Stimulated activated naive CD8-positive, alpha-beta T cell treated with anti-CD3 and anti-CD28 coated beads, Interleukin-15, Interleukin-2, amounts not matched to agents 100 U/mL and 50 U/mL, for 24 hours (primary cell): ENCODE data around the gene CDK14.

Experiments
- ATAC-seq: fragments of 150-1000 bp; cut with Tn5 transposase; one replicate; pipeline ENCODE4 v1.10.0; 2021
- DNase-seq: peaks from one replicate; pipeline ENCODE4 v3.0.0; 2021

Gene CDK14

DNA sequence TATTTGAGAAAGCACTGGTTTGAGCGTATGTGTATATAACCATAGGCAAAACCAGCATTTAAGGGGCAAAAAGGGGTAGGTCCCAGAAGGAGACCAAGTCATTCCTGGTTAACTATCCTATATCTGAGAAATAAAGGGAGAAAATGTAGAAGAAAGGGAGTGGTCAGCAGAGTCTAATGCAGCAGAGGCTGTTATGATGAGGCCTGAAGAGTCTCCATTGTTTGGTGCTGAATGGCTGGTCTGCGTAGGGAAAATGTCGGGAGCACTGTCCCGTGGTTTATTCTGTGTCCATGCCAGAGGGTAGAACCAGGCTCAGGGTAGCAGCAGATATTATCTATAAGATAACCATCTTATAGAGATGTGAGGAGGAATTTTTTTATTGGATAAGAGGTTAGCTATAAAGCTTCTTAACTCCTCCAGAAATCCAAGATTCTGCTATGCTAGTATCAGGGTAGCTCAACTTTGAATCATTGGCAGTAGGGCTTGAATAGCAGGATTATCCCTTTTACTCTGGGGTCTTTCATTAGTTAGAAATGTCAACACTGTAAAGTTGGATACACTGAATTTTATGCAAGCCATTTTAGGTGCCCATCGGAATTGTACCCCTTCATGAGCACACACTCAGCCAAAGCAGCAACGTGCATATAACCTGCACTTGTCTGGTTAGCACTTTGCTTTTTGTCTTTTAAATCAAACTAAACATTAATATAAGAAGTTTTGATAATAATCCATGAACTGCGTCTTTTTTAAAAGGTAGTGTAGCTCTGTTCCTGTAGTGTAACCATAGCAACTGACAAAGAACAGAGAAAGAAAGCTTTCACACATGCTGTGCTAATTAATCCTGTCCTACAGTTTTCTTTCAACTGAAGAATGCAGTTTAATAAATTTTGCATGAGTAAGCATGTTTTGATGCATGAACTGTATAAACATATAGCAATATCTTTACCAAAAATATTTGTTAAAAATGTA lies 356.1 kb downstream of the CDK14 start:
- ATAC-seq (no peak), DNase-seq (no peak)

DNA sequence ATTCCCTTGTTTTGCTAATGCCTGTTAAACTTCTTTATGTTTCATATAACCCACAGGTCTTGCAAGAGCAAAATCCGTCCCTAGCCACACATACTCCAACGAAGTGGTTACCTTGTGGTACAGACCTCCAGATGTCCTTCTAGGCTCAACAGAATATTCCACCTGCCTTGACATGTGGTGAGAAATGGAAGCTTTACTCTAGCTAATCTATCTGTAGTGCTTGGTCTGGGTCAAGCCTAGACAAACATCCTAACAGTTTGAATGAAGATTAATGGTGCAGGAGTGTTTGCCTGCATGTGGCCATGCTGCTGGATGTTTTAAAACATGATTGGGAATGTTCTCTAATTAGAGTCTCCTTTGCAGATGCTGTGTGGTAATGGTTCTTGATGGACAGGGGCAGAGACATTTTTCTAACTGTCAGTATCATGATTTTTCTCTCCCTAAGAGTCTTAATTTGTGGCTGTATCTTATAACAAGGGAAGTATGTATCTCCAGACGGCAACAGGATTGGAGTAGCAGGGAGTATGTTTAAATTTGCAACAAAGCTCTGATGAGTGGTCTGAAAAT lies 359.6 kb downstream of the CDK14 start:
- ATAC-seq, result no peak
- DNase-seq, result no peak

DNA sequence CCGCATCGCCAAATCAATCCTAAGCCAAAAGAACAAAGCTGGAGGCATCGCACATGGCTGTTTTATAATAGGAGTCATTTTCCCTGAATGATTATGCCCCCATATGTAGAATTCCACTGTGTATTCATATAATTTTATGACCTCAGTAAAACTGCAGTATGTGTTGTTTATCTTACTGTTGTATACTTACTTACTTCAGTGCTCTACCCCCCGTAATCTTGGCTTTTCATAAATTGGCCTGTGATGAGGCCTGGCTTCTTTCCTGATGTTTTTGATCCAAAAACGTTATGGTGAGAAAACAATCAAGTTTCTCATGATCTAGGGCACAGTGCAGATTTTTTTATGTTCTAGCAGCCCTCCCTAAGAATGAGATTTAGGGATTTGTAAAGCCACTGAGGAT lies 361.8 kb downstream of the CDK14 start:
- no peak for ATAC-seq
- no peak for DNase-seq

DNA sequence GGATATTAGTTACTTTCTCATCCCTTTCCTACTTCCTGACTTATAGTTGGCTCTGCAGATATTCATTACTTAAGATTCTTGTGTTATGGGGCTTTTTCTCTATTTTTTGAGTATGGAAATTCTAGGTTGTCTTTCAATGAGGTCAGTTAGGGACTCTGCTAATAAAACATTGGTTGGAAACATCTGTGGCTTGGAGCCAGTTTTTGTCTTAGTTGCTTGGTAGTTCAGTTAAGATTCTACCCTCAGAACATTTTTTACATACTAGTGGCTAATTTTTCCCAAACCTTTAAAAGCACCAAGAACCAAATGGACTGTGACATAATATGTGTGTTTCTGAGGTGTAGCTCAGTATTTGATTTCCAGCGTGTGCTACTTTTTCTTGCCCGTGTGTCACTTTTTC lies 362.5 kb downstream of the CDK14 start:
- DNase-seq, result no peak

DNA sequence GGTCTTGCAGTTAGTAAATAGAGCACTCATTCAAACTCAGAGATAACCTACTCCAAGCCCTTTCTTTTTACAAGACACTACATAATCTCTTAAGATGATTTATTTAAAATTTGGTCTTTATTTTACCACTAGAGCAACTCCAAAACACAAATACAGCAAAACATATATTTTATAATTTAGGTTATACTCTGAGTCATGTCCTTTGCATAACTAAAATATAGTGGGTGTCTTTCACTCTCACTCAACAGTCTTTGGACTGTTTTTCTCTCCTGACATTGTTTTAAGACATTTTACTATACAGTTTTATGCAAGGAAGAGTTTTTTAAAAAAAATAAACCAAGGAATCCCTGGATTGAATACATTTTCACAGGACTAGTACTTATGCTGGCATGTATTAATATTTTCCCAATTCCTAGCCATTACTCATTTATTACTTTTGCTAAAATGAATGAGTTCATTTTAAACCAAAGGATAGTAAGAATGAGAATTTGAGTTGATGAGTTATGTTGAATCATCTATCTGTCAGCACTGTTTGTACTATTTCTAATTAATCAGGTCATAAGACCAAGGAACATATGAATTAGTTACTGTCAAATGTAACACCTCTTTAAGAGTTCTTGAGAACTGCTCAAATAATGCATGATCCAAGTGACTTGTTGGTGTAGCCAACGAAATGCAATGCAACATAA lies 365.1 kb downstream of the CDK14 start:
- ATAC-seq (no peak), DNase-seq (no peak)

More for the DNA sequence above, 362.5 kb downstream of the CDK14 start:
- ATAC-seq, result no peak

DNA sequence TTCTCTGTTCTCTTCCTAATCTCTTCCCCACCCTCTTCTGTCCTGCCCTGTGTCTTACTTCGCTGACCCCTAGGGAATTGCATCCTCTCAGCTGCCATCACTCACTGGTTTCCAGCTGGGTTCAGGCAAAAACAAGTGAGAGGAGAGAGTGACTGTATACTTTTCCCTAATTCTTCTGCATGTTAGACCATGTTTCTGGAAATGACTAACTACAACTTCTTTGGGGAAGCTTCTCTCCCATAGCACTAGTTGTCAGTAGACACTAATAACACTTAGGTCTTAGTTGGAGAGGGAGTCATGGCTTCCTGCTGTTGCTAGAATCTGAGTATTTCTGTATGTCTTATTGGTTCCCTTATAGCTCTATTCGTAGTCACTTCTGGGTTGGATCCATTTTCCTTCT lies 369.1 kb downstream of the CDK14 start:
- ATAC-seq (no peak), DNase-seq (no peak)

DNA sequence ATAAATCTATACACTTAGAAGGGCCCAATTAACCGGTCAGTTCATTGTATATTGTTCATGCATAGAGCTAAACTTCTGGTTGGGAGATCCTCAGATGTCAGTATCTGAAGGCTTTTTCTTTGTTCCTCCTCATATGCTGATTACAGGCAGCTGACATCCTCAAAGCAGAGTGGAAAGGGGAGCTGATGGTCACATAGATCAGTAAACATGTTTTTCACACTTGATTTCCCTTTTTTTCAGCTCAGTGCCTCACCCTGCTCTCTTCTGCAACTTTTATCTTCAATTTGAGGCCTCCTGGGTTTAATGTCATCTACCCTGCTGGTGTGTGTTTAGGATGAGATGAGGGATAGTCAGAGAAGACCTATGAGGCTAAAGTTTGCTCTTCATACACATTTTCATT lies 370.2 kb downstream of the CDK14 start:
- ATAC-seq (no peak), DNase-seq (no peak)

DNA sequence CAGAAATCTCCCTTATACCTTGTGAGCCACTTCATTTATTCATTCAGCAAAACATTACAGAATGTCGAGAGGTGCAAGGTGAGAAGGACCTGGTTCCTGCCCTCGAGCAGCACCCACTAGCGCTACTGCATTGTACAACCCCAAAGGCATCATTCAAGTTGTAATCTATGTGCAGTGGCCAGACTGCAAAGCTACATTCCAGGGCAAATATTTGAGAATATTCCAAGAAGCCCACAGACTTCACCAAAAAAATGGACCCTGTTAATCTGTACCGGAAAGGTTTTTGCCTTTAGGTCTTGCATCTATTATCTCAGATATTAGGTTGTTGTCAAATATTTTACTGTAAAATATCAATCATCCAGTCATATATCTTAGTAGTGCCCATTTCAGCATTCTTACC lies 372.8 kb downstream of the CDK14 start:
- DNase-seq, result no peak
- no peak for ATAC-seq

DNA sequence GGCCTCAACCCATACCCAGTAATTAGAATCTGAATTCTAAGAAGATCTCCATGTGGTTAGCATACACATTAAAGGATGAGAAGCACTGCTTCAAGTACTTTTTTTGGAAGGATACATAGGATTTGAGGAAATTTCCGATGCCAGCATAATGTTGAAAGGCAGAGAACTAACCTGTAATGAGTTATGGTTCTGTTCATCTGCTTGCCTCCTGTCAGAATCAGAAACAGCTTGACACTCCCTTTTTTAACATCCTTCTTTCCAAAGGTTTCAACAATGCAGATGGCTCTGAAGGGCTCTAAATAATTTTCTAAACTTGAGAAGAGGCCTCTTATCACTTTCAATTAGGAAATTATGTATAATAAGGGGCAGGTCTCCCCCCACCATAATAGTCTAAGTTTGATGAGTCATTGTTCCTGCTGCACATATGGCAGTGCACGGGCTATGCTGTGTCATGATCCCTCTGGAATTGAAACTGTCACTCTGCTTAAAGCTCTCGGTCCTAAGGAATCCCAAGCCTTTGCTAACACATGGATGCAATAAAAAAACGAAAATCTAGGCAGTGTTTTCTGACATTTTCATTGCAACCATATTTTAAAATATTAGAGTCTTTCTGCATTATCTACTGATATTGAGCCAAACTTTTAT lies 376.9 kb downstream of the CDK14 start:
- no peak for DNase-seq
- ATAC-seq, result no peak

DNA sequence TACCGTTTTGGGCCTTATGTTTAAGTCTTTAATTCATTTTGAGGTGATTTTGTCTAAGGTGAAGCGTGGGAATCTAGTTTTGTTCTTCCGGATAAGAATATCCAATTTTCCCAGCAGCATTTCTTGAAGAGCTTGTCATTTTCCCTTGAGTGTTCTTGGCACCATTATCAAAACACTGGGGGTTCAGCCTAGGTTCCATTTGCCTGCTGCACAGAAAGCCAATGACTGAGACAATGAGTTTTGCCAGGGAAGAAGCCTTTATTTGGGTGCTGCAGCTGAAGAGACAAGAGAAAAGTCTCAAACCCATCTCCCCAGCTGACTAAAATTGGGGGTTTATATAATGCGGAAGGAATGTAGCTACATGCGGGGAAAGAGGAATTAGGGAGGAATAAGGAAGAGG lies 380.9 kb downstream of the CDK14 start:
- DNase-seq, result no peak
- ATAC-seq, result no peak

DNA sequence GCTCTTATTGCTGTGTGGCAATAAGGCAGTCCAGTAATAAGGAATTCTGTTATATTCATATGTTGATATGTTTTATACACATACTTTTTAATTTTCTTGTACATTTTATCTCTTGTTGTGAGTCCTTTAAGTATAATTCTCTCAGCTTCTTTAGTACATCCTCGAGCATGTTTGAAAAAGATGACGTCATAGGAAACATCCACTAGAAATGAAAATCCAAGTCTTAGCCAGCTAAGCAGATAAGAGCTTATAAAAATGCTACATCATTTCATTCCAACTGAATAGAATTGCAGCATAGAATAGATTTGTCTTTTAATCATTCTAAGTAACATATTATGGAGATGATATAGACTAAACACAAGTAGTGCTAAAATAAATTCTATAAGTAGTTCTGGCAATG lies 384.4 kb downstream of the CDK14 start:
- no peak for DNase-seq
- no peak for ATAC-seq

DNA sequence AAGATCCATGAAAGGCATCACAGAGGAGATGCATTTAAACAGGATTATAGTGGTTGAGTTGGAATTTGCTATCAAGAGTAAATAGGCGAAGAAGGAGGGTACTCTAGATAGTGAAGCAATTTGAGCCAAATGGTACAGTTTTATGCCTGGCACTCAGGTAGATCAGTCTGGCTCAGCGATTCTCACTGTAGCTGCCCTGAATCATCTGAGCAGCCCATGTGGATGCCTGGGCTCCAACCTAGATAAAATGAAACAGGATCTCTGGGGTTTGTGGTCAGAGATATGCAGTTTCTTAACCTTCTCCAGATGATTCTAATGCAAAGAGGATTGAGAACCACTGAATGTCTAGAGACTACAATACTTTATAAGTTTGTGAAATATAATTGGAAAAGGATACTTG lies 386.1 kb downstream of the CDK14 start:
- no peak for ATAC-seq

DNA sequence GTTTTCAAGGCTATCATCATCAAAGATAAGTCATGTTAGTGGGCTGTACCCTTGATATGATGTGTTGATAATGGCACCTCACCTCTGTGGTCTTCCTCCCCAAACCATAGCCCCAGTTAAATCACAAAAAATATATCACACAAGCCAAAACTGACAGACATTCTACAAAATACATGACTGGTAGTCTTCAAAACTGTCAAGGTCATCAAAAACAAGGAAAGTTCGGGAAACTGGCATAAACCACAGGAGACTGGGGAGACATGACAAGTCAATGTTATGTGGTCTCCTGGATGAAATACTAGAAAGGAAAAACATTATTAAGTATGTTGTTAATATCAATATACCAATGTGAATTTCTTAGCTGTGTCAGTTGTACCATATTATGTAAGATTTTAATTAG lies 388.6 kb downstream of the CDK14 start:
- DNase-seq (no peak), ATAC-seq (no peak)

More for the DNA sequence above, 386.1 kb downstream of the CDK14 start:
- no peak for DNase-seq

DNA sequence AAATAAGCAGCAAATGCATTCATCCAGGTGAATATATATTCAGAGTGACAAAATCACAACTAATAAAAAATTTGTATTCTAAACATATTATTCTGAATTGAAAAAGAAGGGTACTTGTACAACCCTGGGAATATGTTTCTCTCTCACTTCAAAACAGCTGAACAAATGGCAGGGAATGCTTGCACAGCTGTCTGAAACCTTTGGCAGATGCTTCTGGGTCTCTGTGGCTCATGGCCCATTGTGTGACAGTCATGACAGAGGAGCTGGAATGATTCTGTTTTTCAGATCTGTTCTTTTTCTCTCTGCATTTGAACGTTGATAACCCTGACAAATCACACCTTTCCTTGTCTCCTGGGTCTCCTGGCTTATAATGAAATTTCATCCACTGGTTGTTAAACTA lies 392.4 kb downstream of the CDK14 start:
- DNase-seq (no peak), ATAC-seq (no peak)

DNA sequence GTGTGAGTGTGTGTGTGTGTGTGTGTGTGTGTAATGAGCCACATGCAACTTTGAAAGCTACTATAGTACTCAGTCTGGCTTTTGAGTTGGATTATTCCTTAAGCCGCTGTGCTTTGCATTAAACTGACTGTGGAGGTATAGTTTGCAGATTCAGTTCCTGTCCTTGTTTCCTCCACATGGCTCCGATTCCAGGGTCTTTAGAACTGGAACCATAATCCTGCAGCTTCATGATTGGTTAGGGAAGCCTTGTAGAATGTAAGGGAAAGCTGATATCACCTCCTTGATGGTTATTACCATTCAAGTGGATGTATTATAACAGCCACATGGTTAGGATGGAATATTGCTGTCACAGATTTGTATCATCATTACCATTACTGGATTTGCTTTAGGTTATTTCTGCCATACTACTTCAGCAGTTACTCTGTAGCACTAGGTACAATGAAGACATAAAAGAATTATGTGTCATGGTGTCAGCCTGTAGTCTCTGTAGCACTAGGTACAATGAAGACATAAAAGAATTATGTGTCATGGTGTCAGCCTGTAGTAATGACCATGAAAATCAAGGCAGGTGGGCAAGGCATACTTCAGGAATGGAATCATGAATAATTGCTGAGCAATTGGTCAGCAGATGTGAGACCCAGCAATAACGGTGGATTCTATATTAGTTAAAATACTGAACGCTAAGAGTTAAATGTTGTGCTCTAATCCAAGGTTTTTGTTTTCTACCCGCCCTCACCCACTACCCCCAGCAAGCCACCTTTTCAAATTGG lies 393.1 kb downstream of the CDK14 start:
- DNase-seq (no peak), ATAC-seq (no peak)

DNA sequence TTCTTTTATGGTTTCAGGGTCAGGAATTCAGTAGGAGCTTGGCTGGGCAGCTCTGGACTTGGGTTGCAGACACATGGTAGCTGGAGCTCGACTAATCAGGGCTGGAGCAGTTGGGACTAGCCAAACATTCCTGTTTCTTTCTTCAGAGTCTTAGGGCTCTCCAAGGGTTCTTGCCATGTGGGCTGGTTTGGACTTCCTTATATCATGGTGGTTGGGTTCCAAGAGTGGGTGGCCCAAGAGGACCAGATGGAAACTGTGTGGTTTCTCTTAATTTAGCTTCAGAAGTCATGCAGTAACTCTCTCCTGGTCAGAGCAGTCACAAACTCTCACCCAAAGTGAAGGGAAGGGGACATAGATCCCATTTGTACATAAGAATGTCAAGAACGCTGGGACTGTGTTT lies 398.0 kb downstream of the CDK14 start:
- DNase-seq (no peak), ATAC-seq (no peak)

DNA sequence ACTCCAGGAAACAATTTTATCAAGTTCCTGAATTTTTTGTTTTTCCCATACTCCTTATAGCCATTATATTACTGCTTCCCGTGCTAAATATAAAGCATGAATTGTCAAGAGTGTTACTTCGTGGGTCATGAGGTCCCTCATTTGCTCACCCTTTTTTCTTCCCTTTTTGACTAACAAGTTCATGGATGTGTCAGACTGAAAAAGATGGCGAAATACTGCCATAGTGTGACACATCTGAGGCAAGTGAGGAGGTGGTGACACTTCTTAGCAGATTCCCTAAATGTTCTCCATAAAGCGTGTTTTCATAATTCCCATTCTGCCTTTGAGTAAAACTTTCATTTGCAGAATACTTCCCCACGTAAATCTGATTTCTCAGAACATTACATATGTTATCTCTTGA lies 398.5 kb downstream of the CDK14 start:
- DNase-seq (no peak), ATAC-seq (no peak)

DNA sequence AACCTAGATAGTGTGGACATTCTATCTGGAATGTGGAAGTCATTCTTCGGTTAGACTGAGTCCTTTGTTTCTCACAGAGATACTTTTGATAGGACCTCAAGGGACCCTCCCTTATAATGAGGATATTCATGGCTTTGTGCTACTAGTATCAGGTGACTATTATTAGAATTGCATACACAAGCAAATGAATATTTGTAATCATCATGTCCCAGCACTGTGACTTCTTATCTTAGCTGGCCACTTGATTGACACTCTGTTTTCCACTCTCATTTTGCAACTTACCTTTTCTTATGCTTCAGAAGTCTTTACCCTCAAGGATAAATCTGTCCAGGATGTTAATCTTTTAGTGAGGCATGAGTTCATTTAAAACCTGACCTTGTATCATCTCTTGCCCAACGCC lies 399.9 kb downstream of the CDK14 start:
- DNase-seq, result no peak
- ATAC-seq, result no peak

DNA sequence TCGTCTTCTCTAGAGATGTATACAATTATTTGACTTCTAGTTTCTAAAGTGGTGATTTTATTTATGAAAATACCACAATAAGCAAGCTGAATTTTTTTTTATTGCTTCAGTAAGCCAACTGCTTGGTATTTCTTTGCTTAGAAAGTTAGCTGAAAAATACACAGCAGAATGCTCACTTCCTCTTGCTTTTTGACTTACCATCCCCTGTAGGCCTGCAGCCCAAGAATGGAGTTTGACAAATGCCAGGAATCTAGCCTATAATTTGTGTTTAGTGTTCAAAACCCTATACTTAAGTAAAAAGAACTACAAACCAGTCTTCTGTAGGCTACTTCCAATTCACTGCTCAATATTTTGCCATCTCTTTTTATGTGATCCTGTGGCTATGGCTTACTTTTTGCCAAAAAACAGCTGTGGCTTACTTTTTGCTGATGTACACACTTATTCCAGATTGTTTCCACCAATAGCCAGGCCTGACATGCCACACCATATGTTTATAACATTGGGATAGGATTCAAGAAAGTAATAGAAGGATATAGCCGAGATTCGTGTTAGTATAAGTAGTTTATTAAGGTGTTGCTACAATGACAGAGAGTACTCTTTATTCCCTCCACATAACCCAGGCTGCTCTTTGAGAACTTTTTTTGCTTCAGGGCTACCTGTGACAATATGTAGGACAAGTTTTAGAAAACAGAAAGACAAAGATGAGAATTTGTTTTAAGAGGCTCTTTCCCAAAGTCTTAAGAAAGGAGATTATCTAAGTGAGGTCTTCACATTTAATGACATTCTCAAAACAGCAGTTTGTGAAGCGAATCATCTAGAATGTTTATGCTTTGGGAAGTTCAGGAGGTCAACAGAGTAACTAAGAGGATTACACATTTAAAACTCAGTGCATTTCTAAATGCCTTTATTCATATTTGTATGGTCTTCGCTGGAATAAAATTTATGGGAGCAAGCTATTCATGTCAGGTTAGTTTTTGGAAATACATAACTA lies 404.2 kb downstream of the CDK14 start:
- DNase-seq (no peak), ATAC-seq (no peak)

DNA sequence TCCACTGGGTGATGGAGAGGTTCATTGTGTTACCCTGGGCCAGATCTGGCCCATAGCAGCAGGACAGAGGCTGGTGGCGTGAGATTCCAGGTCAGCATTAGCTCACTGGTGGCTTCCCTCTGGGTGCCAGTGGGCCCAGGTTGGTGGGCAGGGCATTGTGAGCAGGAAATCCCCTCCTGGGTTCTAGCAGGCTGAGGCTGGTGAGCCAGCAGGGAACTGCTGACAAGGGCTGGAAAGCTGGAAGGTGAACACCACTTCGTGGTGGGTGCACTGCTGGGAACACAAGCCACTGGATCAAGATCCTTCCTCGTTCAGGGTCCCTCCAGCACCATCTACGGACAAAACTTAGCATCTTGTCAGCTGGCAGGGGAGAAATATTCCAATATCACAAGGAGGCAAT lies 408.9 kb downstream of the CDK14 start:
- no peak for DNase-seq
- ATAC-seq, result no peak

DNA sequence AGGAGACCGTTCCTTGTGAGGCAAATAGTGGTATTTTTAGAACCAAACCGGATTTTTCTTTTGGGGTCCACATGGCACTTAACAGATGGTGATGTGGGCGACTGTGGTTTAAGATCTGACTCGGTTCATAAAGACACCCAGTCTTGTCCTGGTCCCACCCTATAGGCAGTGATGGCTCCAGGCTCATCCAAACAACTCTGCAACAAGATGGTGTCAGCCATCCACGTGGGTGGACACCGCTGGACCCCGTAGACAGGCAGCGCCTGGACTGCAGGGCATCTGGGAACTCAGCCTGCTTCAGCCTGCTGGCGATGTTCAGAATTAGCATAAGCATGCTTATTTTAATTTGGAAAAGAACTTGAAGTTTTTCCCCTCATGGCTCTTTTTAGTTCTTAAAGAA lies 409.7 kb downstream of the CDK14 start:
- ATAC-seq, result no peak
- DNase-seq, result no peak
